Uterus (tissue), 4 donors: Measurements from ENCODE around the gene DEFB114. TPM values are rescaled to one million over a fixed set of nuclear protein-coding genes. Genes with fewer than 3 reads are reported as not detected.

Experiments
- DNase-seq, 2 donors: peaks; one replicate each; pipeline ENCODE4 v3.0.0-alpha.2; 2019 to 2020
- H3K27ac ChIP-seq, 2 donors: fragments of 200-600 bp; sonication (generic); 1 replicate in 1 of 2; 2 replicates in 1 of 2; pipeline ENCODE4 v1.5.1; 2016 to 2018
- H3K27me3 ChIP-seq, 2 donors: fragments of 200-600 bp; sonication (generic); one replicate each; pipeline ENCODE4 v1.5.1; 2018 to 2019; ENCODE audit warnings: control low read depth in 1 of 2
- H3K36me3 ChIP-seq, 2 donors: fragments of 200-600 bp; sonication (generic); one replicate each; pipeline ENCODE4 v1.5.1; 2019; ENCODE audit warnings: control low read depth in 1 of 2
- H3K4me1 ChIP-seq, 2 donors: fragments of 200-600 bp; sonication (generic); one replicate each; pipeline ENCODE4 v1.5.1; 2018 to 2019; ENCODE audit warnings: control low read depth in 1 of 2
- H3K4me3 ChIP-seq, 2 donors: fragments of 200-600 bp; sonication (generic); 1 replicate in 1 of 2; 2 replicates in 1 of 2; pipeline ENCODE4 v1.5.1; 2018 to 2019; ENCODE audit warnings: mild to moderate bottlenecking in 1 of 2
- H3K9me3 ChIP-seq, 2 donors: fragments of 200-600 bp; sonication (generic); one replicate each; pipeline ENCODE4 v1.5.1; 2019; ENCODE audit warnings: control low read depth in 1 of 2
- CTCF ChIP-seq, 4 experiments: fragments of 200-600 bp in 2 of 4; fragments of 450-650 bp in 2 of 4; sonication (generic) in 2 of 4; IDR thresholded peaks; one replicate each; pipeline ENCODE4 v1.5.1; 2016 to 2019; ENCODE audit warnings: antibody characterized with exemption in 4 of 4, mild to moderate bottlenecking in 2 of 4, moderate library complexity in 1 of 4
- POLR2A ChIP-seq, 2 donors: fragments of 450-650 bp; IDR thresholded peaks; one replicate each; pipeline ENCODE4 v1.6.1; 2016; ENCODE audit warnings: antibody characterized with exemption in 2 of 2, mild to moderate bottlenecking in 1 of 2, moderate library complexity in 1 of 2
- intact Hi-C: fragments of 100-400 bp; cut with DNase I; formaldehyde crosslinking; loops from one replicate; pipeline ENCODE4 v1.15.1; 2023; ENCODE audit warnings: low total_unique reads
- total RNA-seq, 4 donors: library from RNA; depleted of rRNA in 3 of 4; stranded (reverse); fragments of >200 nt in 3 of 4; gene quantifications; one replicate each; pipeline versions ENCODE4 v1.1.0 to v1.2.4, GENCODE V29; 2014 to 2023
- donor health status: DM: yes; HTN: yes; CAD: no.

DEFB114 gene
- not detected for total RNA-seq

DNA sequence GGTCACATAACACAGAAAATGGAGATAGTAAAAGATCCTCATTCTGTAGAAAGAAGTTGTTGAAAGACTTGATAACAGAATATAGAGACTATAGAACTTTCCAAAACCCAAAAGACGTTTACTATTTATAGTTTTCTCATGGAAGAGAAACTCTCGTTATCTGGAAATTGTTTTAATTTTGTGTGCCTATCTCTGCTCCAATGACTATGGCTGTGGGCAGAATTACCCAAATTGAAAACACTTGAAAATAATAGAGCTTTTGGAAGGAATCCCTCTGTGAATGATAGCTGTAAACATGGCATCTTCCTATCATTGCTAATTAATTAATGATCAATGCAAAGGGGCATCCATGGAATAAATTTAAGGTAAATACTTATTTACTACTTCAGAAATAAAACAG, at the start of gene DEFB114:
Gene DEFB114, minus strand, starts transcription at position 101 of the 400 bp plus-strand sequence. Its CDS starts 59 bp downstream, at position 42.
- Histone ChIP-seq H3K4me3 (no peak within 1 kb of the TSS), H3K27me3 (no peaks in the 10 kb centered on the region), H3K36me3 (no peaks in the 10 kb centered on the region), H3K9me3 (no peaks in the 10 kb centered on the region), H3K4me1 (no peaks in the 10 kb centered on the region), H3K27ac (no peak within 1 kb of the TSS)
- intact Hi-C loops = no loop called here
- no peak for DNase-seq
- TF ChIP-seq POLR2A (IDR thresholded peaks at IDR 0.05) (no peak), CTCF (IDR thresholded peaks at IDR 0.05) (no peak)

- Histone ChIP-seq H3K4me1 (no peaks in the 10 kb centered on the region), H3K27ac (no peak overlapping the region), H3K9me3 (no peaks in the 10 kb centered on the region), H3K4me3 (no peak overlapping the region), H3K36me3 (no peaks in the 10 kb centered on the region), H3K27me3 (no peaks in the 10 kb centered on the region)
- intact Hi-C loops = no loop called here
- TF ChIP-seq CTCF (IDR thresholded peaks at IDR 0.05) (no peak), POLR2A (IDR thresholded peaks at IDR 0.05) (no peak)
- no peak for DNase-seq
Observed at GRCh38 chr6:50007819-50008218, 43.9 kb upstream of the DEFB114 start.

GRCh38 chr6:50003139-50003538, 39.2 kb upstream of the DEFB114 start:
- TF ChIP-seq CTCF (IDR thresholded peaks at IDR 0.05) (no peak), POLR2A (IDR thresholded peaks at IDR 0.05) (no peak)
- no peaks in the 10 kb centered on the region for H3K27me3 ChIP-seq
- no peaks in the 10 kb centered on the region for H3K4me1 ChIP-seq
- no peak overlapping the region for H3K4me3 ChIP-seq
- no peaks in the 10 kb centered on the region for H3K36me3 ChIP-seq
- H3K9me3 ChIP-seq = no peaks in the 10 kb centered on the region
- intact Hi-C loops = no loop called here
- no peak for DNase-seq
- no peak overlapping the region for H3K27ac ChIP-seq

DNA sequence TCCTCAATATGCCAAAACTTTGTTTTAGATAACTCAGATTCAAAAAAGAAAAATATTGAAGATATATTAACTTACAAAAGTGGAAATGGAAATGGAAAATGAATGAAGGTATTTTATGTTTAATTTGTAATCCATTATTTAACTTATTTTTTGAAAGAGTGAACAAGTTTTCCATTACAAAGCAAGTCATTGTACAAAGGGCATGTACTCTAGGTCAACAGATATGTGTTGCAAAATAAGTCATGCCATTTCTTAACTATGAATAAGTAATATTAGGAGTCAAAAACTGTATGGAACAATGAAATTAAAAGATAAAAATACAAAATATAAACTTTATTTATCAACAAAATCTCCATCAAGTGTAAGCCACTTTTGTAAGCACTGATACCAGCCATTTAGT, 31.3 kb upstream of the DEFB114 start:
- no peak for DNase-seq
- intact Hi-C loops = no loop called here
- H3K36me3 ChIP-seq = no peaks in the 10 kb centered on the region
- H3K27me3 ChIP-seq = no peaks in the 10 kb centered on the region
- H3K4me1 ChIP-seq = no peaks in the 10 kb centered on the region
- TF ChIP-seq POLR2A (IDR thresholded peaks at IDR 0.05) (no peak), CTCF (IDR thresholded peaks at IDR 0.05) (no peak)
- no peaks in the 10 kb centered on the region for H3K9me3 ChIP-seq
- no peak overlapping the region for H3K4me3 ChIP-seq
- no peak overlapping the region for H3K27ac ChIP-seq

- H3K4me1 ChIP-seq = no peaks in the 10 kb centered on the region
- no peaks in the 10 kb centered on the region for H3K27me3 ChIP-seq
- H3K36me3 ChIP-seq = no peaks in the 10 kb centered on the region
- no peak for DNase-seq
- no peak overlapping the region for H3K27ac ChIP-seq
- no peak overlapping the region for H3K4me3 ChIP-seq
- TF ChIP-seq CTCF (IDR thresholded peaks at IDR 0.05) (no peak), POLR2A (IDR thresholded peaks at IDR 0.05) (no peak)
- no peaks in the 10 kb centered on the region for H3K9me3 ChIP-seq
- intact Hi-C loops = no loop called here
Observed at GRCh38 chr6:49988900-49989299, 24.9 kb upstream of the DEFB114 start.
